Esophagus squamous epithelium (tissue), 4 donors: ENCODE data around the gene MPND.

Experiments used
- POLR2A ChIP-seq, 4 donors: fragments of 450-650 bp; IDR thresholded peaks; one replicate each; pipeline ENCODE4 v1.6.1; 2017; ENCODE audit warnings: antibody characterized with exemption in 4 of 4, mild to moderate bottlenecking in 4 of 4, moderate library complexity in 3 of 4
- TF ChIP-seq, protein P1 (sequence below), 6 experiments: fragments of 450-650 bp in 4 of 6; fragments of 200-600 bp in 2 of 6; sonication (generic) in 2 of 6; IDR thresholded peaks; one replicate each; pipeline ENCODE4 v1.5.1; 2016 to 2019; ENCODE audit warnings: antibody characterized with exemption in 6 of 6, mild to moderate bottlenecking in 4 of 6, moderate library complexity in 4 of 6

GRCh38 chr19:4370418-4371041, 27.2 kb downstream of the MPND start:
- TF ChIP-seq POLR2A (IDR thresholded peaks at IDR 0.05), result no peak
- TF ChIP-seq, protein P1, sequence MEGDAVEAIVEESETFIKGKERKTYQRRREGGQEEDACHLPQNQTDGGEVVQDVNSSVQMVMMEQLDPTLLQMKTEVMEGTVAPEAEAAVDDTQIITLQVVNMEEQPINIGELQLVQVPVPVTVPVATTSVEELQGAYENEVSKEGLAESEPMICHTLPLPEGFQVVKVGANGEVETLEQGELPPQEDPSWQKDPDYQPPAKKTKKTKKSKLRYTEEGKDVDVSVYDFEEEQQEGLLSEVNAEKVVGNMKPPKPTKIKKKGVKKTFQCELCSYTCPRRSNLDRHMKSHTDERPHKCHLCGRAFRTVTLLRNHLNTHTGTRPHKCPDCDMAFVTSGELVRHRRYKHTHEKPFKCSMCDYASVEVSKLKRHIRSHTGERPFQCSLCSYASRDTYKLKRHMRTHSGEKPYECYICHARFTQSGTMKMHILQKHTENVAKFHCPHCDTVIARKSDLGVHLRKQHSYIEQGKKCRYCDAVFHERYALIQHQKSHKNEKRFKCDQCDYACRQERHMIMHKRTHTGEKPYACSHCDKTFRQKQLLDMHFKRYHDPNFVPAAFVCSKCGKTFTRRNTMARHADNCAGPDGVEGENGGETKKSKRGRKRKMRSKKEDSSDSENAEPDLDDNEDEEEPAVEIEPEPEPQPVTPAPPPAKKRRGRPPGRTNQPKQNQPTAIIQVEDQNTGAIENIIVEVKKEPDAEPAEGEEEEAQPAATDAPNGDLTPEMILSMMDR (IDR thresholded peaks at IDR 0.05), result no peak
